Nephron (organoid): Measurements from ENCODE around the gene CYP3A7.
A peak's percentile ranks its signal among the peaks of the same experiment; 100 is the strongest.

Experiments
- H3K27ac Mint-ChIP-seq, 3 experiments: 2 replicates each; pipeline ENCODE4 v1.8.0; 2020; ENCODE audit warnings: mixed read lengths in 3 of 3, mild to moderate bottlenecking in 2 of 3, moderate library complexity in 1 of 3
- H3K27me3 Mint-ChIP-seq: 2 replicates; pipeline ENCODE4 v1.8.0; 2021; ENCODE audit warnings: low read depth, mild to moderate bottlenecking, moderate library complexity, mixed read lengths
- H3K36me3 Mint-ChIP-seq: 2 replicates; pipeline ENCODE4 v1.8.0; 2020; ENCODE audit warnings: low read depth, mixed read lengths
- H3K4me1 Mint-ChIP-seq: 2 replicates; pipeline ENCODE4 v1.8.0; 2020; ENCODE audit warnings: mixed read lengths
- H3K4me3 Mint-ChIP-seq, 3 experiments: 2 replicates each; pipeline ENCODE4 v1.8.0; 2020; ENCODE audit warnings: mild to moderate bottlenecking in 3 of 3, mixed read lengths in 3 of 3, moderate library complexity in 2 of 3
- H3K9me3 Mint-ChIP-seq: 2 replicates; pipeline ENCODE4 v1.8.0; 2020; ENCODE audit warnings: mixed read lengths
- CTCF ChIP-seq, 3 experiments: fragments of 200-600 bp; sonication (generic); IDR thresholded peaks; one replicate each; pipeline ENCODE4 v1.5.0; 2021; ENCODE audit warnings: antibody characterized with exemption in 3 of 3; ENCODE audit not compliant: unreplicated experiment in 3 of 3

CYP3A7 gene

GRCh38 chr7:99685129-99685758, 49.8 kb downstream of the CYP3A7 start:
- no peak for TF ChIP-seq CTCF (IDR thresholded peaks at IDR 0.05; ENCODE audit: unreplicated experiment in 3 of 3)
- Mint-ChIP-seq H3K4me1 (peaks cover 3% of the 10 kb centered on the region), H3K27ac (no peak overlapping the region), H3K4me3 (no peak overlapping the region), H3K27me3 (no peaks in the 10 kb centered on the region), H3K36me3 (peaks cover 9% of the 10 kb centered on the region), H3K9me3 (peaks cover 50% of the 10 kb centered on the region)

- peak within 1 kb of the TSS; percentile 49 to 87 (median 77) for H3K27ac Mint-ChIP-seq
- TF ChIP-seq CTCF (IDR thresholded peaks at IDR 0.05; ENCODE audit: unreplicated experiment in 3 of 3) = no peak
- H3K4me3 Mint-ChIP-seq = peak within 1 kb of the TSS; percentile 18 to 77 (median 64)
- peaks cover 15% of the 10 kb centered on the region for H3K4me1 Mint-ChIP-seq
- peaks cover 9% of the 10 kb centered on the region for H3K36me3 Mint-ChIP-seq
- peaks cover 27% of the 10 kb centered on the region for H3K9me3 Mint-ChIP-seq
- no peaks in the 10 kb centered on the region for H3K27me3 Mint-ChIP-seq
Measured at GRCh38 chr7:99679400-99680191, 55.4 kb downstream of the CYP3A7 start, which contains the start of gene CYP3A5. TSS of gene CYP3A5 (minus strand) at chr7:99679996. CDS start at chr7:99679896, 100 bp downstream.

- peaks cover 3% of the 10 kb centered on the region for H3K27me3 Mint-ChIP-seq
- peaks cover 27% of the 10 kb centered on the region for H3K9me3 Mint-ChIP-seq
- peak overlapping the region; percentile 18 to 77 (median 64) for H3K4me3 Mint-ChIP-seq
- peak overlapping the region; percentile 49 to 87 (median 77) for H3K27ac Mint-ChIP-seq
- H3K36me3 Mint-ChIP-seq = peaks cover 9% of the 10 kb centered on the region
- no peak for TF ChIP-seq CTCF (IDR thresholded peaks at IDR 0.05; ENCODE audit: unreplicated experiment in 3 of 3)
- peaks cover 15% of the 10 kb centered on the region for H3K4me1 Mint-ChIP-seq
Measured at GRCh38 chr7:99679032-99679399, 56.0 kb downstream of the CYP3A7 start.

- Mint-ChIP-seq H3K4me3 (no peak overlapping the region), H3K27me3 (peaks cover 3% of the 10 kb centered on the region), H3K27ac (no peak overlapping the region), H3K9me3 (peaks cover 15% of the 10 kb centered on the region), H3K36me3 (peaks cover 6% of the 10 kb centered on the region), H3K4me1 (peaks cover 15% of the 10 kb centered on the region)
- TF ChIP-seq CTCF (IDR thresholded peaks at IDR 0.05; ENCODE audit: unreplicated experiment in 3 of 3) = no peak
Measured at GRCh38 chr7:99677648-99678045, 57.3 kb downstream of the CYP3A7 start.

GRCh38 chr7:99677013-99677647, 57.9 kb downstream of the CYP3A7 start:
- Mint-ChIP-seq H3K36me3 (peaks cover 3% of the 10 kb centered on the region), H3K27ac (peak overlapping the region in 1 of 3 experiments; percentile 4), H3K4me1 (peaks cover 15% of the 10 kb centered on the region), H3K27me3 (peaks cover 3% of the 10 kb centered on the region), H3K9me3 (peaks cover 10% of the 10 kb centered on the region), H3K4me3 (no peak overlapping the region)
- no peak for TF ChIP-seq CTCF (IDR thresholded peaks at IDR 0.05; ENCODE audit: unreplicated experiment in 3 of 3)
